ENCODE measurements around the gene GBP7.

GBP7 gene

GRCh38 chr1:89114662-89115061, 61.1 kb downstream of the GBP7 start:
- no peak for DNase-seq (ENCODE audit: low read depth)

DNA sequence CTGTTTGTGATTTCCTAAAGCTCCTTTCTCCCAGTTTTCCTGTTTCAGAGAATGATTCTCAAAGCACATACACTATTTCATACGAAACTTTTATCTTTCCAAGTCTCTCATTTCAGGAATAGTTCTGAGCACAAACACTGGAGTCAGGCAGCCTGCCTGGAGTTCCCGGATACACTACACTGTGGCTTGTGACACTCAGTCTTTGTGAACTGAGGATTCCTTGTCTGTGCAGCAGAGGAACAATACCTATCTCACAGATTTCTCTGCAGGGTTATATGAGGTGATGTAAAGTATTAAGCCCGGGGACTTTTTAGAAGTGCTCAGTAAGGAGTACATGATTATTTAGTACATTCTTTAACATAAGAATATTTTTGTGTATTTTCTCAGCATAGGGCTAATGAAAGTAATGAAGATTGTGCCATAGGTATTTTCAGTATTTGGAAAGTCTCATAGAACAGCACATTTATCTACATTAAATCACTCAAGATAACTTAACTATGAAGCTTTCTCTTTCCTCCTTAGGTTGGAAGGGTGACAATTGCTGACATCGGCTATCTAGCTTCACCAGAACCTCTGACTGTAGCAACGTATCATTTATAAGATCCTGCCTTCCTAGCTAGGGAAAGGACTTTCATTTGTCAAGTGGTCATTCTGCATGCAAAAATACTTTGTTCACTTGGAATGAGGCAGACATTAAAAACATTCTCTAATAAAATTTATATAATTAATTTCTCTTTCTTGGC, 62.8 kb downstream of the GBP7 start:
- DNase-seq (ENCODE audit: low read depth), result no peak

DNA sequence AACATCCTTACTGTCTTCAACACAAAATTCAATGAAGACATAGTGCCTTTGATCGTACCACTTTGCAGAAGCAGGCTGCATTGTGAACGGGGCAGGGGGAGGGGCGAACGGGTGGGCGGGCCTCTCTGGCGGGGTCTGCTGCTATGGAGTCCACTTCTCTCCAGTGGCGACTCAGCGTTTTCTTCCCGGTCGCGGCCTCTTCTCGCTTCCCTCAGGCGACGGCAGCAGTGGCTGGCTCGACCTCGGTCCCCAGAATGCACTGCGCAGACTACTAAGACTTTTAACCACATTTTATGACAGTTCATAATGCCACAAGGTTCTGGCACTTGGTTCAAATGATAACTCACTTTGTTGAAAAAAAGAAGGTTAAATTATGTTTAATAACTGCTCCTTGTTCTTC, 71.1 kb downstream of the GBP7 start:
- DNase-seq (ENCODE audit: low read depth), result no peak

- DNase-seq (ENCODE audit: low read depth), result no peak
These were observed 71.7 kb downstream of the GBP7 start for GRCh38 chr1:89104147-89104546.

GRCh38 chr1:89102021-89102420, 73.8 kb downstream of the GBP7 start:
- DNase-seq (ENCODE audit: low read depth), result no peak

GRCh38 chr1:89100412-89100811, 75.4 kb downstream of the GBP7 start:
- DNase-seq (ENCODE audit: low read depth), result no peak

DNA sequence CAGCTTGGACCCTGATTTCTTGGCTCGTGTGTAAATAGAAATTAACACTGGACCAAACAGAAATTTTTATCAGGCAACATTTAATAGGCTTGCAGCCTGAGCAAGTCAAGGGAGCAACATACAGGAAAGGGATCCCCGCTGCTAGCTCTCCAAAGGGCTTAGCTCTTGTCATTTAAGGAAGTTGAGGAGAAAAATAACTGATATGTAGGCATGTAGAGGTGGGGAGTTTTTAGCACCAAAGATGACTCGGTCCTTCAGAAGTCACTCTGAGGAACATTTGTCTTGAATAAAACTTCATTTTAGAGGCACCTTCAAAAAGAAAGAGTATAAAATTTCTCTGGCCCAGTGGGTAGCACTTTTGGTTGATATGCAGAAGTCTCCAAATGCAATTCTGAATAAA, 76.9 kb downstream of the GBP7 start:
- DNase-seq (ENCODE audit: low read depth), result no peak

DNA sequence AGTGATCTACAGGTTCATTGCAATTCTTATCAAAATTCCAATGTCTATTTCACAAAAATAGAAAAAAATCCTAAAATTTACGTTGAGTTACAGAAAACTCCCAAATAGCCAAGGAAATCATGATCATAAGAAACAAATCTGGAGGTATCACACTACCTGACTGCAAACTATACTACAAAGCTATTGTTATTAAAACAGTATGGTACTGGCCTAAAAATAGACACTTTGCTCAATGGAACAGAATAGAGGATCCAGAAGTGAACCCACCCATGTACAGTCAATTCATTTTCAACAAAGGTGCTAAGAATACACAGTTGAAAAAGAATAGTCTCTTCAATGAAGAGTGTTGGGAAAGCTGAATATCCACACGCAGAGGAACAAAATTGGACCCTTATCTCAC, 80.1 kb downstream of the GBP7 start:
- DNase-seq (ENCODE audit: low read depth), result no peak

DNA sequence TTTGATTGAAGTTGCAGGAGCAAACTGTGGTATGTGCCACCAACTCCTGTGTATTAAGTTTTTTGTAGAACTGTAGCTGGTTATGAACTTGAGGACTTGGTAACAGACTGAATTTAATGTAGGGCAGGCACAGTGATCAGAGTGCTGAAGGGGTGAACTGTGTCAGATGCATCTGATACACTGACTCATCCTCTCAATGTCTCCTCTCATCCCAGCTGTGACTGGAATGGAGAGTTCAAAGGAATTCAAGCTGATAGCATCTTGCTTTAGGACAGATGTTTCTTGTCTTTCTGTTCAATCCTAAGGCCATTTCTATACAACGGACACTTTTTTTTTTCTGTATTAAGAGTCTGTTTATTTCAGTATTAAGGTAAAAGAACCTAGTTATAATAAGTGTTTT, 85.8 kb downstream of the GBP7 start:
- no peak for DNase-seq (ENCODE audit: low read depth)

DNA sequence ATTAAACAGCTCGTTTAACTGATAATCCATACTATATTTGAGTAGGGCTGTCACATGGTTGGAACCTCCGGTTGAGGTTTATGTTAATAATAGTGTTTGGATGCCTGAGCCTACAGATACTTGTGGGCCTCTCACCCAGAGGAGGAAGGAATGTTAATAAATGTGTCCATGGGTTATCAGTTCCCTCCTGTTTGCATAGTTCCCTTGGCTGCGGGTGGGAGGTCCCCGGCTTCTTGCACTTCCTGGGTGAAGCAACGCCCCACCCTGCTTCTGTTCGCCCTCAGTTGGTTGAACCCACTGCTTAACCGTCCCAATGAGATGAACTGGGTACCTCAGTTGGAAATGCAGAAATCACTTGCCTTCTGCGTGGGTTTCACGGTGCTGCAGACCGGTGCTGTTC, 87.2 kb downstream of the GBP7 start:
- DNase-seq (ENCODE audit: low read depth), result no peak

DNA sequence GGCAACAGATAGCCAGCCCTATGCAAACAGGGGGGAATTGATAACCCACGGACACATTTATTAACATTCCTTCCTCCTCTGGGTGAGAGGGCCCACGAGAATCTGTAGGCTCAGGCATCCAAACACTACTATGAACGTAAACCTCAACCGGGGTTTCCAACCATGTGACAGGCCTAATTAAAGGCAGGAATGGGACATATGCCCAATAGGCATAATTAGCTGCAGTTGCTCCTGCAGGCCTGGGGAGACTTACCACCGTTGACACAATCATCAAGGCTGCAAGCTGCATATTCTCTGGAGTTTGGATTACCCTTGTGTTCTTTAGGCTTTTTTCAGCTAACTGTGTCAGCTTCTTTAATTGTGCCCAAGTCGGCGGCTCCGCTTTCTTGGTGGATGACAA, 88.6 kb downstream of the GBP7 start:
- DNase-seq (ENCODE audit: low read depth), result no peak

- no peak for DNase-seq (ENCODE audit: low read depth)
These were observed 90.0 kb downstream of the GBP7 start for GRCh38 chr1:89085781-89086180.
